H1 (cell line): ENCODE measurements around the gene SMYD3. TPM values are rescaled to one million over a fixed set of nuclear protein-coding genes. Genes with fewer than 3 reads are reported as not detected.

Experiments used
- CTCF ChIA-PET: fragments of 300-600 bp; sonication (Branson Sonifier 250); formaldehyde crosslinking; loops from one replicate; lab custom pipeline; 2021; ENCODE audit not compliant: partially characterized antibody; lab: Charles Lee
- POLR2A ChIA-PET: fragments of 300-600 bp; sonication (Branson Sonifier 250); formaldehyde crosslinking; loops from one replicate; lab custom pipeline; 2021; ENCODE audit warnings: inconsistent platforms; ENCODE audit not compliant: partially characterized antibody; lab: Charles Lee
- DNase-seq, 2 experiments: peaks; one replicate each; pipeline versions ENCODE4 v3.0.0 to v3.0.0-alpha.2; 2010 to 2022; ENCODE audit warnings: low spot score in 2 of 2, low read depth in 1 of 2, mixed read lengths in 1 of 2
- FAIRE-seq: peaks from 2 replicates; lab custom pipeline; 2011; peaks lifted over from hg19 to GRCh38; lab: Jason Lieb, UNC
- H2AFZ ChIP-seq: 2 replicates; pipeline ENCODE4 v1.8.1; 2012; ENCODE audit warnings: low read length, inconsistent platforms
- H2AK5ac ChIP-seq: 2 replicates; pipeline ENCODE4 v1.6.1; 2013; ENCODE audit warnings: low read depth, low read length
- H2BK120ac ChIP-seq: replicated peaks from 2 replicates; pipeline ENCODE3; 2013; ENCODE audit warnings: low read depth, low read length, inconsistent platforms
- H2BK12ac ChIP-seq: 2 replicates; pipeline ENCODE4 v1.6.1; 2013; ENCODE audit warnings: low read depth, low read length
- H2BK15ac ChIP-seq: 2 replicates; pipeline ENCODE4 v1.6.1; 2013; ENCODE audit warnings: low read length
- H2BK20ac ChIP-seq: 2 replicates; pipeline ENCODE4 v1.6.1; 2013; ENCODE audit warnings: low read length
- H2BK5ac ChIP-seq: 2 replicates; pipeline ENCODE4 v1.6.1; 2013; ENCODE audit warnings: low read depth, low read length
- H3K14ac ChIP-seq: 2 replicates; pipeline ENCODE4 v1.6.1; 2013; ENCODE audit warnings: inconsistent platforms; ENCODE audit not compliant: insufficient read length
- H3K18ac ChIP-seq: 2 replicates; pipeline ENCODE4 v1.6.1; 2013; ENCODE audit warnings: low read length; ENCODE audit errors: extremely low read depth
- H3K23ac ChIP-seq: 2 replicates; pipeline ENCODE4 v1.6.1; 2013; ENCODE audit warnings: inconsistent platforms; ENCODE audit not compliant: insufficient read length
- H3K23me2 ChIP-seq: 2 replicates; pipeline ENCODE4 v1.6.1; 2013; ENCODE audit warnings: low read depth, low read length
- H3K27ac ChIP-seq: 2 replicates; pipeline ENCODE4 v1.6.1; 2011; ENCODE audit warnings: low read depth, low read length, inconsistent platforms
- H3K27me3 ChIP-seq, 4 experiments: replicated peaks in 1 of 4; 1 replicate in 1 of 4; 2 replicates in 3 of 4; pipeline versions ENCODE4 v1.6.1 to v1.8.1; 2011 to 2013; ENCODE audit warnings: low read length in 3 of 4, mild to moderate bottlenecking in 3 of 4, inconsistent platforms in 2 of 4, mixed read lengths in 2 of 4, moderate library complexity in 1 of 4; ENCODE audit not compliant: control insufficient read depth in 3 of 4, insufficient read depth in 3 of 4; ENCODE audit errors: extremely low read depth in 1 of 4
- H3K36me3 ChIP-seq, 4 experiments: 2 replicates each; pipeline versions ENCODE4 v1.6.1 to v1.8.1; 2011 to 2013; ENCODE audit warnings: mild to moderate bottlenecking in 4 of 4, low read length in 3 of 4, moderate library complexity in 2 of 4, control low read depth in 1 of 4, inconsistent platforms in 1 of 4; ENCODE audit not compliant: insufficient read depth in 4 of 4, control insufficient read depth in 2 of 4
- H3K4ac ChIP-seq: replicated peaks from 2 replicates; pipeline ENCODE3; 2013; ENCODE audit warnings: low read length, low read depth, mixed read lengths, inconsistent platforms; ENCODE audit not compliant: insufficient read length
- H3K4me1 ChIP-seq, 4 experiments: replicated peaks in 1 of 4; 1 replicate in 1 of 4; 2 replicates in 3 of 4; pipeline versions ENCODE4 v1.6.1 to v1.8.1; 2011 to 2013; ENCODE audit warnings: low read length in 3 of 4, inconsistent platforms in 2 of 4, mixed read lengths in 1 of 4; ENCODE audit not compliant: insufficient read depth in 4 of 4, control insufficient read depth in 3 of 4
- H3K4me2 ChIP-seq, 2 experiments: 2 replicates each; pipeline versions ENCODE4 v1.6.1 to v1.8.1; 2011 to 2013; ENCODE audit warnings: low read depth in 2 of 2, low read length in 2 of 2, control low read depth in 1 of 2, inconsistent platforms in 1 of 2, mild to moderate bottlenecking in 1 of 2; ENCODE audit not compliant: insufficient read depth in 1 of 2
- H3K4me3 ChIP-seq, 4 experiments: fragments of 200-600, 300-600 bp in 1 of 4; sonication (generic), shearing (Covaris generic), sonication (Bioruptor Twin) in 1 of 4; 2 replicates each; pipeline versions ENCODE4 v1.5.1 to v1.8.1; 2011 to 2016; ENCODE audit warnings: low read length in 4 of 4, low read depth in 3 of 4, control low read depth in 2 of 4, inconsistent platforms in 2 of 4, mild to moderate bottlenecking in 2 of 4, mixed read lengths in 1 of 4, moderate library complexity in 1 of 4; ENCODE audit not compliant: insufficient read depth in 2 of 4; ENCODE audit errors: extremely low read depth in 1 of 4
- H3K56ac ChIP-seq: replicated peaks from 2 replicates; pipeline ENCODE3; 2013; ENCODE audit warnings: low read depth, mild to moderate bottlenecking, mixed read lengths, low read length, inconsistent platforms; ENCODE audit not compliant: insufficient read length
- H3K79me1 ChIP-seq: 2 replicates; pipeline ENCODE4 v1.6.1; 2013; ENCODE audit warnings: low read depth, low read length, control low read depth
- H3K79me2 ChIP-seq, 2 experiments: 2 replicates each; pipeline versions ENCODE4 v1.6.1 to v1.8.1; 2012 to 2013; ENCODE audit warnings: low read length in 2 of 2, mild to moderate bottlenecking in 2 of 2, inconsistent platforms in 1 of 2; ENCODE audit not compliant: insufficient read depth in 2 of 2, control insufficient read depth in 1 of 2
- H3K9ac ChIP-seq, 4 experiments: replicated peaks in 1 of 4; 1 replicate in 1 of 4; 2 replicates in 3 of 4; pipeline versions ENCODE4 v1.6.1 to v1.8.1; 2011 to 2013; ENCODE audit warnings: low read depth in 3 of 4, low read length in 3 of 4, control low read depth in 2 of 4, mild to moderate bottlenecking in 2 of 4, moderate library complexity in 2 of 4, inconsistent platforms in 1 of 4; ENCODE audit errors: extremely low read depth in 1 of 4
- H3K9me3 ChIP-seq, 2 experiments: 2 replicates each; pipeline versions ENCODE4 v1.6.1 to v1.8.1; 2012 to 2013; ENCODE audit warnings: mild to moderate bottlenecking in 2 of 2, moderate library complexity in 2 of 2, control low read depth in 1 of 2, inconsistent platforms in 1 of 2, low read depth in 1 of 2, low read length in 1 of 2, mixed read lengths in 1 of 2; ENCODE audit not compliant: insufficient read depth in 2 of 2
- H4K20me1 ChIP-seq, 2 experiments: replicated peaks in 1 of 2; 2 replicates each; pipeline versions ENCODE3 to v1.8.1; 2011 to 2013; ENCODE audit warnings: inconsistent platforms in 2 of 2, low read length in 2 of 2, mild to moderate bottlenecking in 1 of 2; ENCODE audit not compliant: insufficient read depth in 2 of 2, control insufficient read depth in 1 of 2
- H4K5ac ChIP-seq: 2 replicates; pipeline ENCODE4 v1.6.1; 2013; ENCODE audit warnings: low read length, low read depth, mixed read lengths, inconsistent platforms; ENCODE audit not compliant: insufficient read length
- H4K8ac ChIP-seq: 2 replicates; pipeline ENCODE4 v1.8.0; 2013; ENCODE audit warnings: mild to moderate bottlenecking, moderate library complexity, low read length, inconsistent platforms; ENCODE audit not compliant: insufficient read depth; ENCODE audit errors: extremely low read depth
- H4K91ac ChIP-seq: replicated peaks from 2 replicates; pipeline ENCODE3; 2013; ENCODE audit warnings: low read length, mixed read lengths, inconsistent platforms; ENCODE audit not compliant: insufficient read length
- CHD1 ChIP-seq: IDR thresholded peaks from 2 replicates; pipeline ENCODE4 v1.6.1; 2012; ENCODE audit warnings: low read depth, low read length, improper control_type of control experiment
- JUN ChIP-seq: IDR thresholded peaks from 2 replicates; pipeline ENCODE4 v1.6.1; 2011; ENCODE audit warnings: low read depth, mild to moderate bottlenecking, improper control_type of control experiment, low read length
- POU5F1 ChIP-seq: IDR thresholded peaks from 2 replicates; pipeline ENCODE4 v1.6.1; 2011; ENCODE audit warnings: low read depth, mild to moderate bottlenecking, low read length, moderate library complexity
- RXRA ChIP-seq: IDR thresholded peaks from 2 replicates; pipeline ENCODE4 v1.6.1; 2011; ENCODE audit warnings: low read depth, mild to moderate bottlenecking, low read length, moderate library complexity; ENCODE audit not compliant: insufficient read depth
- SAP30 ChIP-seq: fragments of 300-600 bp; sonication (generic); IDR thresholded peaks from 2 replicates; pipeline ENCODE4 v1.7.1; 2012; ENCODE audit warnings: low read length, moderate library complexity, mild to moderate bottlenecking, inconsistent platforms; ENCODE audit not compliant: insufficient read depth, insufficient replicate concordance
- SIRT6 ChIP-seq: IDR thresholded peaks from one replicate; pipeline ENCODE4 v1.7.1; 2012; ENCODE audit warnings: low read length, inconsistent platforms
- SP4 ChIP-seq: IDR thresholded peaks from 2 replicates; pipeline ENCODE4 v1.6.1; 2012; ENCODE audit warnings: low read length, inconsistent platforms
- TAF1 ChIP-seq: IDR thresholded peaks from 2 replicates; pipeline ENCODE4 v1.6.1; 2011; ENCODE audit warnings: mild to moderate bottlenecking, low read depth, low read length
- USF2 ChIP-seq: IDR thresholded peaks from 2 replicates; pipeline ENCODE4 v1.6.1; 2011; ENCODE audit warnings: low read length, improper control_type of control experiment
- YY1 ChIP-seq: IDR thresholded peaks from 2 replicates; pipeline ENCODE4 v1.6.1; 2011; ENCODE audit warnings: low read depth, mild to moderate bottlenecking, low read length
- WGBS, 2 experiments: shearing (Covaris generic) in 1 of 2; methylation state at CpG; one replicate each; pipeline versions ENCODE4 v1.1.6 to v1.1.7; 2013 to 2015; ENCODE audit warnings: low lambda C conversion rate in 2 of 2, mixed read lengths in 2 of 2, inconsistent platforms in 1 of 2, low coverage in 1 of 2, missing lambda C conversion rate in 1 of 2; ENCODE audit not compliant: insufficient replicate concordance in 2 of 2, insufficient coverage in 1 of 2, insufficient read length in 1 of 2; ENCODE audit errors: extremely low coverage in 1 of 2, missing lambda C conversion rate in 1 of 2; 5-methylcytosine and 5-hydroxymethylcytosine counted together
- polyA plus RNA-seq, 7 experiments: library from polyadenylated mRNA; depleted of rRNA in 3 of 7; stranded (reverse) in 5 of 7; unstranded in 2 of 7; fragments of >200 nt in 5 of 7; fragments of 200-250 nt in 2 of 7; gene quantifications; 1 replicate in 5 of 7; 2 replicates in 1 of 7; 4 replicates in 1 of 7; pipeline versions ENCODE4 v1.2.1 to v1.2.3, GENCODE V29; 2011 to 2013; ENCODE audit warnings: missing spikeins in 2 of 7, mixed read lengths in 2 of 7
- total RNA-seq: library from RNA; stranded (reverse); fragmentation: NEBNext Ultra II Directional; extraction: Animal tissue kit (Norgen Biotek cat#: 25700); gene quantifications from 2 replicates; pipeline ENCODE4 v1.2.1, GENCODE V29; 2021

The SMYD3 gene
- total and polyA plus RNA-seq, 2 of the 8 experiments (the other 6 are each of a cell fraction or from before 2014, with no cell fraction given) = 17.3 to 25.4 TPM

GRCh38 chr1:246208105-246208504, 299.0 kb downstream of the SMYD3 start:
- POLR2A ChIA-PET = no interaction called here
- H2BK20ac ChIP-seq = no peak overlapping the region
- H4K20me1 ChIP-seq = no peaks in the 10 kb centered on the region
- no peak overlapping the region for H3K9ac ChIP-seq
- H4K91ac ChIP-seq = no peak overlapping the region
- H2BK120ac ChIP-seq = no peak overlapping the region
- no peaks in the 10 kb centered on the region for H3K79me1 ChIP-seq
- H3K23ac ChIP-seq = no peak overlapping the region
- no peak overlapping the region for H2BK12ac ChIP-seq
- FAIRE-seq (no peak), DNase-seq (no peak)
- TF ChIP-seq CHD1 (no peak), TAF1 (no peak), SP4 (no peak), JUN (no peak), USF2 (no peak), RXRA (no peak), POU5F1 (no peak), SIRT6 (no peak), SAP30 (no peak), YY1 (no peak)
- H3K4me1 ChIP-seq = peaks cover 0 to 2% (median 0%) of the 10 kb centered on the region in 4 experiments; a peak in 2 of 7 replicates
- CTCF ChIA-PET = interaction anchor here (0.9 to 1.2 kb wide), 2 partner anchors 19 to 197 kb away, joined by 3 read pairs; no protein-coding TSS in a partner anchor
- H3K27me3 ChIP-seq = no peaks in the 10 kb centered on the region
- H3K4me2 ChIP-seq = no peak overlapping the region
- H4K8ac ChIP-seq = no peak overlapping the region
- H3K4me3 ChIP-seq = no peak overlapping the region
- H3K18ac ChIP-seq = no peak overlapping the region
- no peaks in the 10 kb centered on the region for H3K9me3 ChIP-seq
- no peak overlapping the region for H3K56ac ChIP-seq
- no peaks in the 10 kb centered on the region for H3K23me2 ChIP-seq
- WGBS, 2 experiments = 94% methylated on average over 2 of the region's 2 CpGs; no CpG with 5 or more reads in 1 of the 2 experiments
- H2AK5ac ChIP-seq = no peak overlapping the region
- no peak overlapping the region for H2BK5ac ChIP-seq
- H3K36me3 ChIP-seq = no peaks in the 10 kb centered on the region
- H3K14ac ChIP-seq = no peak overlapping the region
- H3K79me2 ChIP-seq = no peaks in the 10 kb centered on the region
- H2AFZ ChIP-seq = no peak overlapping the region
- no peak overlapping the region for H3K4ac ChIP-seq
- H4K5ac ChIP-seq = no peak overlapping the region
- H2BK15ac ChIP-seq = no peak overlapping the region
- H3K27ac ChIP-seq = no peak overlapping the region
